ENCODE measurements around the gene TAC4. TPM values are rescaled to one million over a fixed set of nuclear protein-coding genes. Genes with fewer than 3 reads are reported as not detected.
"Not testable (repeated sequence)": the region's sequence is repeated elsewhere in the genome, so short reads cannot be mapped to it uniquely, and the experiment has no call there.

TAC4 gene
- polyA plus RNA-seq, 1 experiment: not detected

DNA sequence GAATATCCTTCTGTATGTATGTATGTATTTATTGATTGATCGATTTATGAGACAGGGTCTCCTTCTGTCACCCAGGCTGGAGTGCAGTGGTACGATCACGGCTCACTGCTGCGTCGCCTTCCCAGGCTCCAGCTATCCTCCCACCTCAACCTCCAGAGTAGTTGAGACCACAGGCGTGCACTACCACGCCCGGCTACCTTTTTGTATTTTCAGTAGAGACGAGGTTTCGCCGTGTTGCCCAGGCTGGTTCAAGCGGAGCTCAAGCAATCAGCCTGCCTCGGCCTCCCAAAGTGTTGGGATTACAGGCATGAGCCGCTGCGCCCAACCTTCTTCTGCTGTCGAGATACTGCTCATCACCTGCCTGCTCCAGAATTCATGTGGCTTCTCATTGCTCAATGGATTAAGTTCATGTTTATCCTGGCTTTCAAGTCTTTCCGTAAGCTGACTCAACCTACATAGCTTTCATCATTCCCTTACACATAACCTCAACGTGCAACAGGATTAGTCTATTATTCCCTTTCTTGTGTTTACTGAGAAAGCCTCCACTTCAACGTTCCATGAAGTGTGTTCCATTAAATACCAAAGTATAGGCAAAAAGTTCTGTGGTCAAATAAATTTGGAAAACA, 13.6 kb downstream of the TAC4 start:
- POLR2A ChIA-PET: no interaction called here
- no peaks in the 10 kb centered on the region; the same call in 1 of the 2 replicates for H3K36me3 ChIP-seq (ENCODE audit: control insufficient read depth, insufficient read depth, low read length)
- H3K27me3 ChIP-seq (ENCODE audit: control insufficient read depth, insufficient read depth, low read length): no peaks in the 10 kb centered on the region
- CTCF ChIA-PET: no interaction called here
- no peak for DNase-seq (ENCODE audit: low read depth)
- H3K4me3 ChIP-seq (ENCODE audit: low read depth, low read length): no peak overlapping the region
- TF ChIP-seq, protein P1, sequence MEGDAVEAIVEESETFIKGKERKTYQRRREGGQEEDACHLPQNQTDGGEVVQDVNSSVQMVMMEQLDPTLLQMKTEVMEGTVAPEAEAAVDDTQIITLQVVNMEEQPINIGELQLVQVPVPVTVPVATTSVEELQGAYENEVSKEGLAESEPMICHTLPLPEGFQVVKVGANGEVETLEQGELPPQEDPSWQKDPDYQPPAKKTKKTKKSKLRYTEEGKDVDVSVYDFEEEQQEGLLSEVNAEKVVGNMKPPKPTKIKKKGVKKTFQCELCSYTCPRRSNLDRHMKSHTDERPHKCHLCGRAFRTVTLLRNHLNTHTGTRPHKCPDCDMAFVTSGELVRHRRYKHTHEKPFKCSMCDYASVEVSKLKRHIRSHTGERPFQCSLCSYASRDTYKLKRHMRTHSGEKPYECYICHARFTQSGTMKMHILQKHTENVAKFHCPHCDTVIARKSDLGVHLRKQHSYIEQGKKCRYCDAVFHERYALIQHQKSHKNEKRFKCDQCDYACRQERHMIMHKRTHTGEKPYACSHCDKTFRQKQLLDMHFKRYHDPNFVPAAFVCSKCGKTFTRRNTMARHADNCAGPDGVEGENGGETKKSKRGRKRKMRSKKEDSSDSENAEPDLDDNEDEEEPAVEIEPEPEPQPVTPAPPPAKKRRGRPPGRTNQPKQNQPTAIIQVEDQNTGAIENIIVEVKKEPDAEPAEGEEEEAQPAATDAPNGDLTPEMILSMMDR (IDR thresholded peaks at IDR 0.05; ENCODE audit: insufficient read depth, low read depth, low read length): no peak

DNA sequence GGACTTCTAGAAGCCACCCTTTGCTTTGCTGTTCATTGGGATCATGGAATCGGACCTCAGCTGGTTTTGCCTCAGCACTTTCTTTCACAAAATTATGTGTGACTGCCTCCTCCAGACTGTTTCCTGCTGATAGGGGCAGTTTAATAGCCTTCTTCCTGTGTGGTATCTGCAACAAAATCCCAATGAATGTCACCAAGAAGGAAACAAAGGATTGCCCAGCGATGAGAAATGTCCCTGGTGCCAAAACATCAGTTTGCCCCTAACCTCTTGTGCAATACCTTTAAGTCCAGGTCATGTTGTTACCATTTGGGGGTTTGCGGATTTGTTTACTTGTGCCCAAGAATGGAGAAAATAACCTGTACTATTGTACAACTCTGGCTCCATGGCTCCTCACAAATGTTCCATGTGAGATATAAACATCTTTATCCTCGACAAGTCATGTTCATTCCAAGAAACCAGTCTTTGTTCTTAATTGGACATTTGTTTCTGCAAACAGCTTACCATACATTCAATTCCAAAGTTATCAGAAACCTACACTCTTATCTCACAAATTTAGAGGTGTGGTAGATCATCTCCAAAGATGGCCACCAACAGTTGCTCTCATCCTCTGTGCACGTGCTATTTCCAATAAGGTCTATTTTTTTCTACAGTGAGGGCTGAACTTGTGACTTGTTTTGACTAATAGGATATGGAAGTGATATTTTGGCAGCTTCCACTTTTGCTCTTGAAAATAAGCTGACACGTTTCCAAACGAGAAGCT, 14.8 kb downstream of the TAC4 start:
- H3K4me3 ChIP-seq (ENCODE audit: low read depth, low read length): no peak overlapping the region
- TF ChIP-seq, protein P1 (IDR thresholded peaks at IDR 0.05; ENCODE audit: insufficient read depth, low read depth, low read length): no peak
- ChIA-PET CTCF (interaction anchor here (1.0 kb wide), 1 partner anchor 35 kb away, joined by 4 read pairs; no protein-coding TSS in a partner anchor), POLR2A (no interaction called here)
- no peaks in the 10 kb centered on the region for H3K27me3 ChIP-seq (ENCODE audit: control insufficient read depth, insufficient read depth, low read length)
- no peaks in the 10 kb centered on the region; the same call in 1 of the 2 replicates for H3K36me3 ChIP-seq (ENCODE audit: control insufficient read depth, insufficient read depth, low read length)
- DNase-seq (ENCODE audit: low read depth): no peak

DNA sequence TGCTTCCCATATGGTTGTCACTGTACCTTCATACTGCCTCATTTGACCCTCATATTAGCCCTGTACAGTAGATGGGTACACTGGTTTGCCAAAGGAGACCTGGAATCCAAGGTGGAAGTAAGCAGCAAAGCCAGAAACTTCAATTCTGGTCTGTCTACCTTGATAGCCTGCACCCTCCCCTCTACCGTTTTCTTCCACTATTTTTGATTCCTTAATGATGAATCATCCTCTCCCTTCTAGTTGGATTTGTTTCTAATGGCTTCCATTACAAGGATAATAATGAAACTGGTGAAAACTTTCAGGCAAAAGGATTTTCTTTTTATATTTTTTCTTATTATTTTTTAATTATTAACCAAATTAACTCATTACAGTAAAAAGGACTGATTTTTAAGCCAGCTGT, 17.3 kb downstream of the TAC4 start:
- ChIA-PET POLR2A (no interaction called here), CTCF (interaction anchor here (2.5 kb wide), 1 partner anchor 21 kb away, joined by 5 read pairs; no protein-coding TSS in a partner anchor)
- H3K4me3 ChIP-seq (ENCODE audit: low read depth, low read length): no peak overlapping the region
- H3K36me3 ChIP-seq (ENCODE audit: control insufficient read depth, insufficient read depth, low read length): peaks cover 5% of the 10 kb centered on the region; the same call in 1 of the 2 replicates
- H3K27me3 ChIP-seq (ENCODE audit: control insufficient read depth, insufficient read depth, low read length): no peaks in the 10 kb centered on the region
- TF ChIP-seq, protein P1 (IDR thresholded peaks at IDR 0.05; ENCODE audit: insufficient read depth, low read depth, low read length): no peak
- no peak for DNase-seq (ENCODE audit: low read depth)

DNA sequence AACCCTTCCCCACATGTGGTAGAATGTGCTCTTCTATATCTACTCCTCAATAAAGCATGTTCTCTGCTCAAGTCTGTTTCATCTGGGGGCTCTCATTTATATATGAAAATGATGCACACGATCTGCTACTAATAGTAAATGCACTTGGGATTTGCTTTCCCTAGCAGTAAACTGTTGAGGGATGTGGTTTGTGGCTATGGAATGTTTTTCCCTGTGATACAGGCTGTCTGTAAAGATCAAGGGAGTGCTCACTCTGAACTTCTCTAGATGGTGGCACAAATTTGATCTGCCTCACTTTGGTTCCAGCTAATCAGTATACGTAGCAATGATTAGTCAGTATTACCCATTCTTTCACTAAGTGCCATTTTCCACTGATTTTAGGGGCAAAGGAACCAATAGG, 18.8 kb downstream of the TAC4 start:
- CTCF ChIA-PET: interaction anchor here (1.5 kb wide), 1 partner anchor 259 kb away, joined by 5 read pairs; no protein-coding TSS in a partner anchor
- TF ChIP-seq, protein P1 (IDR thresholded peaks at IDR 0.05; ENCODE audit: insufficient read depth, low read depth, low read length): no peak
- Histone ChIP-seq H3K27me3 (ENCODE audit: control insufficient read depth, insufficient read depth, low read length) (no peaks in the 10 kb centered on the region), H3K4me3 (ENCODE audit: low read depth, low read length) (no peak overlapping the region), H3K36me3 (ENCODE audit: control insufficient read depth, insufficient read depth, low read length) (peaks cover 5% of the 10 kb centered on the region; the same call in 1 of the 2 replicates)
- DNase-seq (ENCODE audit: low read depth): no peak
- POLR2A ChIA-PET: no interaction called here

DNA sequence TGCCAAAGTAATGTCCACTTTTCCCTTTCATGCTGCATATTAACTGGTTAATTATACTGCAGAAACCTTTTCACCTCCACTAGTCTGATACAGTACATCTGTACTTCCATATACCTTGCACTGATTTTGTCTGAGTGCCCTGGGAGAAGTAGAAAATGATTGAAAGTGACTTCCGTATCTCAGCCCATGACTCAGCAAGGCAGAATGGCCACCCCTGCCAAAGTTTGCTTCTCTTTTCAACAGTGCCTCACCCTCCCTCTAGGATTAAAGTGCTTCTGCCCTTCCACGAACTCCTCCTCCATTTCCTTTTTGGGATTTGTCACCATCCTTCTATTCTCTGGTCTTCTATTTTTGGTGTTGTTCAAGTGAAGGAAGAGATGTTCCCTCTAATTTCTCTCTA, 19.5 kb downstream of the TAC4 start:
- DNase-seq (ENCODE audit: low read depth); H3K27me3 ChIP-seq (ENCODE audit: control insufficient read depth, insufficient read depth, low read length); POLR2A ChIA-PET; H3K4me3 ChIP-seq (ENCODE audit: low read depth, low read length); CTCF ChIA-PET; H3K36me3 ChIP-seq (ENCODE audit: control insufficient read depth, insufficient read depth, low read length): not testable (repeated sequence)
